ENCODE measurements around the gene ACSM6.

ACSM6 gene

DNA sequence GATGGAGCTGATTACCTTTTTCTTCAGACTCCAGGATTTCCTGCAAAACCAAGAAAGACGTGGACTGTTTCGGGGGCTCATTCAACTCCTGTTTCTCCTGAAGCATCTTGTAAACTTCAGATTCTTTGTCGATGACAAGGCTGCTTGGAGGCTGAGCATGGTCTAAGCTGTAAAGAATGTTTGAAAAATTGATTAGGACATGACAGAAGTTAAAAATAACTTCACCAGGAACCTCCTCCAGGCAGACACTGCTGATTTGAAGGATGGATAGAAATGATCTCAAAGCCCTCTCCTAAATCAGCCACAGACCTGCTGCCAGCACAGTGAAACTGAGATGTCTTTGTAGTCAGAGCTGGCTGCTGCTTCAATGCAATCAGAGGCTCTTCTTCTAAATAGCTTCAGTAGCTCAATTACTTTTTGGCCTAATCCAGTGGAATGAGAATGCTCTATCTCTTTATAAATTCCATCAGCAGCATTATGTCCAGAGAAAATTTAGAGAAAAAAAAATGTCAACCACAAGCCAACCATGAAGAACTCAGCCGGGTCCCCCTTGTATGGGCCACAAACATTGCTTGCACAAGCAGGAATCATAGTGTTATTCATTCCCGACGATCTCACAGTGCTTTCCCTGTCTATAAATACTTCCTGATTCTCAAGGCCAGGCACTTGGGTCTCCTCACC, 53.3 kb downstream of the ACSM6 start:
- no peak for DNase-seq

DNA sequence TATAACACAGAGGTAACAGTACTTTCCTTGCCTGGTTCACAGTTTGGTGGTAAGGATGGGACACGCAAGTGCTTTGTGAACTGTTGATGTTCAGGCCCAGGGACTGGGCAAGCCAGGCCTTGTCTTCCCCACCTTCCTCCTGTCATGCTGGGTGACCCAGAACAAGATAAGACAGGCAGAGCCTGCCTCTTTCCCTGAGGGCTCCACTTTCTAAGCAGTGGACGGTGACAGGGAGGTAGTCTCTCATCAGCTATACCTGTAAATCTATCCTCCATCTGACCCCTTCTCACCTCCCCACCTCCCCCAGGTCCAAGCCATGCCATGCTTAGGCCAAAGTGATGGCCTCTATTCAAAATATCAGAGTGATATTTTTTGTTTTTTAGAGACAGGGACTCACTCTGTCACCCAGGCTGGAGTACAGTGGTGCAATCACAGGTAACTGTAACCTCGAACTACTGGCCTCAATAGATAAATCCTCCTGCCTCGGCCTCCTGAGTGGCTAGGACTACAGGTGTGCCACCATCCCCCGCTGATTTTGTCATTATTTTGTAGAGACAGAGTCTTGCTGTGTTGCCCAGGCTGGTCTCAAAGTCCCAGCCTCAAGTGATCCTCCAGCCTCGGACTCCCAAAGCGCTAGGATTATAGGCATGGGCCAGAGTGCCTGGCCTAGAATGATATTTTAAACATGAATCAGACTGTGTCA, 54.0 kb downstream of the ACSM6 start:
- DNase-seq, result no peak

DNA sequence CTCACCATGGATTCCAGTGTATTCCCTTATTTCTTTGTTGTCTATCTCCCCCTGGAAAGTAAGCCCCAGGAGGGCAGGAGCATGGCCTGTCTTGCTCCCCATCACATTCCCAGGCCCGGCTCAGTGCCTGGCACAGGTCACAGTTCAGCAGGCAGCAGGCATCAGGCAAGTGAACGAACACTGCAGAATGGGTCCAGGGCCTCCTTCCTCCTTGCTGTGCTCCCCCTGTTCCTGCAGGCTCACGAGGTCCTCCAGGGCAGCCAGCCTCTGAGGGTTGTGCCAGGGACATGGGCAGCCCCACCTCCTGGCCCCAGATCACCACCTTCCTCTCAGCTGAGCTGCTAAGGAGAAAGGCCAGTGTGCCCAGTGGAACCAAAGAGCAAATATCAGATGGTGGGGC, 55.0 kb downstream of the ACSM6 start:
- no peak for DNase-seq

DNA sequence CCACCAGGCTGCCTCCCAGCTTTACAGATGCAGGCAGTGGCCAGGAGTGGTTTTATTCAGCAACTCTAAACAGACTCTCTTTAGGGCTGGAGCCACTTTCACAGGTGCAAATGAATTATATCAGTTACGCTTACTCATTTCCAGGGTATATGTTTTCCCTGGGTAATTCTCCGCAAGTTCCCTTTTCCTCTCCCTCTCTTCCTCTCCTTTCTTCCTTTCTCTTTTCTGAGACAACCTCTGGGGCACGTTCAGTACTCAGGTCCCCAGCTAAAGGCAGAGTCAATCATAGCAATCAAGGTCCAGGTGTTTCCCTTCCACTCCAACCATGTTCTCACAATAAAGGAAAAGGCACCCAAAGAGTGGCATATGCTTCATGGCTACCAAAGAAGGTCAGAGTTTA, 55.4 kb downstream of the ACSM6 start:
- no peak for DNase-seq

DNA sequence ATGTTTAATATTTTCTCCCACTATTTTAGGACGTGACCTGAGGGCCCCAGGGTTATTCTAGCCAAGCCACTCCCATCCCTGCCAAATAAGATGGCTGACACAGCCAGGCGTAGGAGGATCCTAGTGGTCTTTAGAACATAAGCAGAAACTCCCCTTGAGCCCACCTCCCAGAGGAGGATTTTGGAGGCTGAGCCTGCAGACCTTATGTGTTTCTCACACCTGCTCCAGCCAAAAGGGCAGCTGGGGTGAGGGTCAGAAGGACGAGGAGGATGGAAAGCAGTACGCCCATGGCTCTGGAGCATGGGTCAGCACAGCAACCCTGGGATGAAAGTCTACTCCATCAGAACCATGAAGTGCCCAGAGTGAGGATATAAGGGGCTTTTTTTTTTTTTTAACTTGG, 56.8 kb downstream of the ACSM6 start:
- no peak for DNase-seq

DNA sequence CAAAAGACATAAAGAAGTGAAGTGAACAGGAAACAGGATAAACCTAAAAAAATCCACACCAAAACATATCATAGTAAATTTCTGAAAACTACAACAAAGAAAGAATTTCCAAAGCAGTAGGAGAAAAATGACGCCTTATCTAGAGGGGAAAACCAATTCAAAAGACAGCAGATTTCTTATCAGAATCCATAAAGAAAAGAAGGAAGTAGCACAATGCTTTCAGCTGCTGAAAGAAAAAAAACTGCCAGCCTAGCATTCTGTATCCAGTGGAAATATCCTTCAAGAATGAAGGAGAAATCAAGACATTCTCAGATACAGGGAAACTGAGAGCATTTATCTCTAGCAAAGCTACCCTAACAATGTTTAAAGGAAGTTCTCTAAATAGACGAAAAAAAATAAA, 59.0 kb downstream of the ACSM6 start:
- no peak for DNase-seq

DNA sequence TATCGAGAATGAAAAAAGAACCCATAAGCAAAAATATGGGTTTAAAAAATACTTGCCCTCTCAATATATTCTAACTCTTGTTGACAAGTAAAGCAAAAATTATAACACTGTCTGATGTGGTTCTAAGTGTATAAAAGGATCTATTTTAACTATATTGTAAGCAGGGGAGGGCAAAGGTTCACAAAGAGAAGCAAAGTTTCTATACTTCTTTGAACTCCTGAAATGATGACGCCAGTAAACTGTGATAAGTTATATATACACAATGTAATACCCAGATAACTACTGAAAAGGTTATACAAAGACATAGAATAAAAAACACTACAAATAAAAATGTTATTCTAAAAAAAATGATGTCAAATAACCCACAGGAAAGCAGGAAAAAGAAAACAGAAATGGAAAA, 59.6 kb downstream of the ACSM6 start:
- DNase-seq, result no peak

DNA sequence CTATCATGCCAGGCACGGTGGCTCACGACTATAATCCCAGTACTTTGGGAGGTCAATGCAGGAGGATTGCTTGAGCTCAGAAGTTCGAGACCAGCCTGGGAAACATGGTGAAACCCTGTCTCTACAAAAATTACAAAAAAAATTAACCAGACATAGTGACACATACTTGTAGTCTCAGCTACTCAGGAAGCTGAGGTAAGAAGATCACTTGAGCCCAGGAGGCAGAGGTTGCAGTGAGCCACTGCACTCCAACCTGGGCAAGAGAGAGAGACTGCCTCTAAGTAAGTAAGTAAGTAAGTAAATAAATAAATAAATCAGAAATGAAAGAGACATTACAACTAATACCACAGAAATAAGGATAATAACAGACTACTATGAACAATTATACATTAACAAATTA, 60.6 kb downstream of the ACSM6 start:
- no peak for DNase-seq

DNA sequence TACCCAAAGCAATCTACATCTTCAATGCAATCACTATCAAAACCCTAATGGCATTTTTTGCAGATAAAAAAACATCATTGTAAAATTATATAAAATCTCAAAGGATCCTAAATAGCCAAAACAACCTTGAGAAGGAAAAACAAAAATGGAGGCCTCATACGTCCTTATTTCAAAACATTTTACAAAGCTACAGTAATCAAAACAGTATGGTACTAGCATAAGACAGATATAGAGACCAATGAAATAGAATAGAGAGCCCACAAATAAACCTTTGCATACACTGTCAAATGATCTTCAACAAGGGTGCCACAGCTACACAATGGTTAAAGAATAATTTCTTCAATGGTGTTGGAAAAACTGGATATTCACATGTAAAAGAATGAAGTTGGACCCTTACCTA, 62.2 kb downstream of the ACSM6 start:
- no peak for DNase-seq

DNA sequence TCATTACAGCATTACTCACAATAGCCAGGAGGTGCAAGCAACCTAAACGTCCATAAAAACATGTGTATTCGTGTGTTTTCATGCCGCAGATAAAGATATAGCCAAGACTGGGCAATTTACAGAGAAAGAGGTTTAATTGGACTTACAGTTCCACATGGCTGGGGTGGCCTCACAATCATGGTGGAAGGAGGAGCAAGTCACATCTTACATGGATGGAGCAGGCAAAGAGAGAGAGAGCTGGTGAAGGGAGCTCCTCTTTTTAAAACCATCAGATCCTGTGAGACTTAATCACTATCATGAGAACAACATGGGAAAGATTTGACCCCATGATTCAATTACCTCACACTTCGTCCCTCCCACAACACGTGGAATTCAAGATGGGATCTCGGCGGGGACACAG, 63.8 kb downstream of the ACSM6 start:
- no peak for DNase-seq

DNA sequence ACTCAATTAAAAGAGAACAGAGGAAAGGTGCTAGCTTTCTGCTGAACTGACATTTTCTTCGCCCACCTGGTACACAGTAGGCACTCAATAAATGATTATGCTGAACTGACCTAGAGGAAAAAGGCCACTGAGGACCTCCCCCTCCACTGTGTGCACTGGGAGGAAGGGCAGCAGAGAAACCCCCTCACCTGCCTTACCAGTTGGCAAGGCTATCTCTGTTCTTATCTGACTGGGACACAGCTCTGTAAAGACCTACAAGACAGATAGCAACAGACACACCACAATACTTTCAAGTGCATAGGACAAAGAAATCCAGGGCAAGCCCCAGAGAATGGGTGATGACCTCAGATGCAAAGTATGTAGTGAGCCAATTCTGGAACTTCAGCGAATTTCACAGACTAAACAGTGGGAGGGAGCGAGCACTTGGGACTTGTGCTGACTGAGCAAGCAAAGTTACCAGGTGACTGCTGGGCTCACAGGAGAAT, 66.4 kb downstream of the ACSM6 start:
- DNase-seq, result no peak

DNA sequence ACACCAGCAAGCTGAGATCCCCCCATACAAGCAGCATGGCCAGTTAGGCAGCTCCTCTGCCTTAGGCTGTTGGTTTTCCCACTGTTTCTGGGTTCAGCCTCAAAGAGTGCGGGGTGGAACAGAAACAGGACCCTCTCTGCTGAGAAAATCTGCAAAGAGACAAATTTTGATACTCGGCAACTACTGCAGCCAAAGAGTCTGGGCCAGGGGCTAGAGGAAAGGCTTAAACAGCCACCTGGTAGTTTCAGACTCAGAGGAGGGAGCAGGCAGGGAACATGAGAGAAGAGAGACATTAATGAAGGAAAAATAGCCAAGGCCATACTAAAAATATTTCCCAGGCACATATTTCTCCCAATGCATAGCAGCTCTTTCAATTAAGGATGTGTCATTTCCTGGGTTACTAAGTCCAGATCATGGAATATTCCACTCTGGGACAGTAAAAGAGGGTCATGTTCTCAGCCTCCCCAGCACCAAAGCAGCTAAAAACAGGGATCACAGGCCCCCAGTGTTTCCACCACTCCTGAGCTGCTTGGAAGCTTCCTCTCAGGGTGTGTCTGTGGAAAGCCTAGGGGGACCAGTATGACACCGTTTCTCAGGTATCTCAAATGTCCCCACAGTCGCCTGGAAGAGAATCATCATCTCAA, 67.0 kb downstream of the ACSM6 start:
- no peak for DNase-seq

DNA sequence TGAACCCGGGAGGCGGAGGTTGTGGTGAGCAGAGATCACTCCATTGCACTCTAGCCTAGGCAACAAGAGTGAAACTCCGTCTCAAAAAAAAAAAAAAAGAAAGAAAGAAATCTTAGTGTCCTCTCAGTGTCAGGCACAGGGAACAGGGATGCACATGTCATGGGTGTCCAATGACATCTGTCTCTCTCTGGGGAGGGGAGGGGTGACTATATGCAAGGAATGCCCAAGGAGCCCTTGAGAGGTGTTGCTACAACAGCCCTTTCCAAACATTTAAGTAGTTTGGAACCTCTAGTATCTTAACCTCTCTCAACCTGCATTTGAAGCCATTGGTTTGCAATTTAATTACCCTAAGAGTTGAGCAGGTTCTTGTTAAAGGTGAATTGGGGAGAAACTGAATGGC, 67.9 kb downstream of the ACSM6 start:
- no peak for DNase-seq

DNA sequence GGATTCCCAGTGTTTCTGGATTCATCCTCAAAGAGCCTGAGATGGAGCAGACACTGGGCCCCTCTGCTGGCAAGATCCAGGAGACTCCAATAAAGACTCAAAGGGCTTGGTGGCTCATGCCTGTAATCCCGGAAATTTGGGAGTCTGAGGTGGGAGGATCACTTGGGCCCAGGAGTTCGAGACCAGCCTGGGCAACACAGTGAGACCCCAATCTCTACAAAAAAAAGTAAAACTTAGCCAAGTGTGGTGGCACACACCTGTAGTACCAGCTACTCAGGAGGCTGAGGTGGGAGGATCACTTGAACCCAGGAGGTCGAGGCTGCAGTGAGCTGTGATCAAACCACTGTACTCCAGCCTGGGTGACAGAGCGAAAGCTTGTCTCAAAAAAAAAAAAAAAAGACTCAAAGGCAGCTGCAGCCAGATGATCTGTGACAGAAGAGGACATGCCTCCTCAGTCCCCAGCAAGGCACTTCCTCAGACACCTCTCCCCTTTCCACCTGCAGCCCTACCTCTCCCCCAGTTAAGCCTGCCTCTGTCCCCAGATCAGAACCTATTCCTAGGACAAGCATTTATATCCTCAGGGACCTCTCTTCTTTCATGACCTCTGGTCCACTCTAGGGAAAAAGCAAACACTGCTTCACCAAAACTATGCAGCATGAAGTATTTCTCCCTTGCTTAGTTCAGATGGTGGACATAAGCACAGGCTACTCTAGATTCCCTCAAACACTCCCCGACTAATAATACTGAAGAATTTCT, 68.9 kb downstream of the ACSM6 start:
- no peak for DNase-seq

DNA sequence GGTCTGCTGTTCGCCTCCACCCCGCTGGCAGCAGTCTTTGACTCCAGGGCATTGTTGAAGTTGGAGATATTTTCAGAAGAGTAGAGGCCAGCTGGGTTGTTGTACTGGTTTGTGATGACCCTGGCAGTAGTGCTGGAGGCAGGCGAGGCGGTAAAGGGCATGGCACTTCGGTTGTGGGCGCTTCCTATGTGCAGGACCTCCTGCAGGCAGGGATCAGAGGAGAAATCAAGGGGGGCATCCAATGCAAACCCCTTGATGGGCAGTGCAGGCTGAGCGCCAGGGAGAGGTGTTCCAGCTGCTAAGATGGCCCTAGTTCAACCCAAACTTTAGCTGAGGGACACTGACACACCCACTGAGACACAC, 69.8 kb downstream of the ACSM6 start:
- DNase-seq, result no peak

DNA sequence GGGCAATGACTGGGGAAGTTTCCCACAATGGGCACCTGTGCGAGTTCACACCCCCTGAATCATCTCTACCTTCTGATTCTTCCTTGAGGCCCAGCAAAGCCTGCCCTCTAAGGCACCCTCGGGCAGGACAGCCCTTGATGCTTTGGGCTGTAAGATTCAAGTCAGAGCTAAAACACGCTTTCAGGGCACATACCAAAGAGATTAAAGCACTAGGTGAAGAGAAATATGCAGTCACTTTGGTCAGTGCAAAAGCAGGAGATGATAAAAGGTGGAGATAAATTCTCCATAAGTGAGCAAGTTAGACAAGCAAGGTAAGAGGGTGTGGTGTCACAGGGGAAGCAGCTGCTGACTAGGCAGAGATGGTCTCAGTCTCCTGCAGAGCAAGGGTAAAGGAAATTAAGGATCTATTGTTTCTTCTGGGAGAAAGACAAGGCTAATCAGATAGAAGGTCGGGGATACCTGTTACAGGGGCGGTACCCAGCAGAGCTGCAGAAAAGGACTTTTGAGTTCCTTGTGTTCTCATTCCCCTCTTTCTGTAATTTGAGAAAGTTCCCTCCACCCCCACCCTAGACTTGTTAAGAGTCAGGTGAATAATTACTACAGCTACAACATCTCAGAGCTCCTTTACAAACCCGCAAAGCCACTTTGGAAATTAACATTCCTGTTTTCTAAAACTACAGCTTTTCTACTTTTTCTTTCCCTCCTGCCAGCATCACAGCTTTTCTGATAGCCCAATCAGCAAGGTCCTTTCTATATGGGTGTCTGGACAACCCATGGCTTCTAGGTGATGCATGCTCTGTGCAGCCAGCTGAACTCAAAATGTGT, 70.4 kb downstream of the ACSM6 start:
- DNase-seq, result peak; percentile 16

DNA sequence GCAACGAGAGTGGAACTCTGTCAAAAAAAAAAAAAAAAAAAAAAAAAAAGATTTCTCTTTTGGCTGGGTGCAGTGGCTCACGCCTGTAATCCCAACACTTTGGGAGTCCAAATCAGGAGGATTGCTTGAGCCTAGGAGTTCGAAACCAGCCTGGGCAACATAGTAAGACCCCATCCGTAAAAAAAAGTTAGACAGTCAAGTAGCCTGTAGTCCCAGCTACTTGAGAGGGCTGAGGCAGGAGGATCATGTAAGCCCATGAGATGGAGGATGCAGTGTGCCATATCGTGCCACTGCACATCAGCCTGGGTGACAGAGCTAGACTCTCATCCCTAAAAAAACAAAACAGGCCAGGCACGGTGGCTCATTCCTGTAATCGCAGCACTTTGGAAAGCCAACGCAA, 71.5 kb downstream of the ACSM6 start:
- DNase-seq, result no peak

DNA sequence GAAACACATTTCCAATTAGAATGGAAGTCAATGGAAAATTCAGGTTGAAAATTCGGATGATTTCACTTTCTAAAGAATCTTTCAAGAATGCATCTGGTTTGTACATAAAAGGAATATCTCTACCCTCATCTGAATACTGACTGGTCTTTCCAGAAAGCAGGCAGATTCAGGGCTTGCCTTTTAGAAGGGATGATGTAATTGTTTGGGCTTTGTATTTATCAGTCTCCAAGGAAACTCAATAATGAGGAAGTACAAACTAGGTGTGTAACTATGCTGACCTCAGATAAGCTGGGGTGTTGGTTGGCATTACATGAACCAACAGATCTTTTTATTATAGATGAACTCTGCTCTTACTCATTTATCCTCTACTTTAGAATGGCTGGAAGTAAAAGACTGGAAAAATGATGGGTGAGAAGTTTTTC, 72.6 kb downstream of the ACSM6 start:
- peak; percentile 42 for DNase-seq

DNA sequence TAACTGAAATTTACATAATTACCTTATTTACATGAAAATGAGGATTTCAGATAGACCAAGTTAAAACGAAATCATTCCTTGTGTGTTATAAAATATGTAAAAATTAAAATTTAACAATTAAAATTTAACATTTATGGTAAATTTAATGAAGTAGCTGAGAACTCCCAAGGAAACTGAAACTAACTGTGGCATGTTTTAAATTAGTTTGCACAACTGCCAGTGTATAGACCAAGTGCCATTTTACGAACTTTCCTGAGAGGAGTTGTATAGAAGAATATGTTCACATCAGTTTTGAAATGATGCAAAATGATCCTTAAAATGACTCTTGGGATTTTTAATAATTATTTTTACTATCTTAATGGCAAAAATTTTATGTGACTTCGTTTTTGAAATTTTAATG, 73.2 kb downstream of the ACSM6 start:
- no peak for DNase-seq

DNA sequence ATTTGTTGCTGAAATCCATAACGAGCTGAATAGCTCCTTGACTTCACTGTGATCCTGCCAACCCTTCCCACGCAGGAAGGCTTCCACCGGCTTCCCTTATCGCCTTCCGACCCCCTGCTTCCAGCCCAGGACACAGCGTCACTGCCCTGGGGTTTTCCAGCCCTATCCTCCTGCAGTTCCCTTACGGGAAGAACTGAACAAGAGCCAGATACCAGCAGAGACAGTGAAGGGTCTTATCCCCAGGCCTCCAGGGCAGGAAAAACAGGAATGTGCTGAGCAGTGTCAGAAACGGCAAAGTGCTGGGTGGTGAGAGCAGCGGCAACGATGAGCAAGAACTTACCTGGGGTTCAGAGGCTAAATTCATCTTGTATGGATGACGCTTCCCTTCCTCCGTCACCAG, 74.4 kb downstream of the ACSM6 start:
- no peak for DNase-seq

DNA sequence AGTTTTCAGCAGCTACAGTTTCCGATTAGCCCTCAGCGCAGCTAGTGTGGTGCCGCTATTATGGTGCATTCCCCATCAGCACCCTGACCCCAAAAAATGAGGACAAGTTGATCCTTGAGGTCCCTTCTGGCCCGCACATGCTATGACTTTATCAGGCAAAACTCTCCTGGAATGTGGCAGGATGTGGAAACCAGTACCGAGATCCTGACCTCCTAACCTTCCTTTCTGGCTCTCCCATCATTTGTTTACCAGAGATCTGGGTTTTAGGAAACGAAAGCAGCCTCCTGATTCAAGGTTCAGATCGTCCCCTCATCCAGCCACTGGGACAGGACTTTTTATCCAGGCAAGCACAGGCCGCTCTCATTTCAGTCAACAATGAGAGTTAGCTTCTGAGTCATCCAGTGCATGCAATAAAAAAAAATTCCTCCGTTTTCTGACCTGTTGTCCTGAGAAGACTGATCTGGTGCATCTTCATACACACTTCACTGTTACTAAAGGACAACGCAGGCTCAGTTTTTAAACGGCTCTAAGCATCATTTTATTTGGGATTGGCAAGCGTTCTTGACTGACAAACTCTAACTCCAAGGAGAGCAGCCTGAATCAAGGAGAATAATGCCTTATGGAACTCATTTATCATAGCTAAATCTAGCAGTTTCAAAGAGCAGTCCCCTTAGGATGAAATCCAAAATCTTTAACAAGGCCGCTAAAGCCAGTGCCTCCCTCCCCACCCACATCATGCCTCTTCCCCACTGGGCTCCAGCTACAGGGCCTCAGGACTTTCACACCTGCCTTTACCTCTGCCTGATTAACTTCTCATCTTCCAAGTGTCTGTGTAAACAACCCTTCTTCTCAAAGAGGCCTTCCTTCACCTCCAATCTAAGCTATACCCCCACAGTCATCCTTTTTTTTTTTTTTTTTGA, 79.6 kb downstream of the ACSM6 start:
- no peak for DNase-seq

Data from NCI-H748 treated with DMSO at 0.1 percent for 48 hours (cell line).